CD14-positive monocyte (primary cell): ENCODE measurements around the gene SOBP. TPM values are rescaled to one million over a fixed set of nuclear protein-coding genes. Genes with fewer than 3 reads are reported as not detected.

Experiments
- DNase-seq, 3 donors: peaks; one replicate each; pipeline ENCODE4 v3.0.0-alpha.2; 2011 to 2022
- H2AFZ ChIP-seq: 2 replicates; pipeline ENCODE4 v1.6.0; 2012; ENCODE audit warnings: mild to moderate bottlenecking, low read depth, low read length, inconsistent platforms; ENCODE audit not compliant: insufficient read depth, poor library complexity, severe bottlenecking
- H3K27ac ChIP-seq, 2 donors: 1 replicate in 1 of 2; 2 replicates in 1 of 2; pipeline ENCODE4 v1.5.1; 2012 to 2013; ENCODE audit warnings: low read length in 2 of 2, control low read depth in 1 of 2, inconsistent platforms in 1 of 2, low read depth in 1 of 2, mild to moderate bottlenecking in 1 of 2
- H3K27me3 ChIP-seq, 2 donors: one replicate each; pipeline versions ENCODE4 v1.6.0 to v1.6.1; 2011 to 2013; ENCODE audit warnings: low read length in 2 of 2; ENCODE audit not compliant: control insufficient read depth in 2 of 2, insufficient read depth in 2 of 2
- H3K36me3 ChIP-seq, 2 donors: replicated peaks in 1 of 2; 1 replicate in 1 of 2; 2 replicates in 1 of 2; pipeline versions ENCODE4 v1.5.1 to v1.6.1; 2012 to 2013; ENCODE audit warnings: low read length in 2 of 2, control low read depth in 1 of 2, inconsistent platforms in 1 of 2, mild to moderate bottlenecking in 1 of 2; ENCODE audit not compliant: insufficient read depth in 2 of 2, control insufficient read depth in 1 of 2
- H3K4me1 ChIP-seq, 2 donors: 1 replicate in 1 of 2; 2 replicates in 1 of 2; pipeline versions ENCODE4 v1.5.1 to v1.6.1; 2012 to 2013; ENCODE audit warnings: low read length in 2 of 2, control low read depth in 1 of 2, inconsistent platforms in 1 of 2, mild to moderate bottlenecking in 1 of 2, moderate library complexity in 1 of 2; ENCODE audit not compliant: insufficient read depth in 2 of 2, control insufficient read depth in 1 of 2
- H3K4me2 ChIP-seq: replicated peaks from 2 replicates; pipeline ENCODE3; 2012; ENCODE audit warnings: low read length, moderate library complexity, mild to moderate bottlenecking; ENCODE audit not compliant: poor library complexity, severe bottlenecking; ENCODE audit errors: extremely low read depth
- H3K4me3 ChIP-seq, 3 experiments: fragments of 200-600 bp in 1 of 3; sonication (generic) in 1 of 3; replicated peaks in 1 of 3; 1 replicate in 2 of 3; 2 replicates in 1 of 3; pipeline ENCODE4 v1.5.1; 2011 to 2013; ENCODE audit warnings: low read length in 3 of 3, mild to moderate bottlenecking in 3 of 3, control low read depth in 2 of 3, low read depth in 2 of 3, inconsistent platforms in 1 of 3, moderate library complexity in 1 of 3
- H3K79me2 ChIP-seq: 2 replicates; pipeline ENCODE4 v1.6.0; 2012; ENCODE audit warnings: mild to moderate bottlenecking, control low read depth, inconsistent platforms, low read length, moderate library complexity; ENCODE audit not compliant: insufficient read depth
- H3K9ac ChIP-seq: 2 replicates; pipeline ENCODE4 v1.6.0; 2017; ENCODE audit warnings: low read length, mild to moderate bottlenecking; ENCODE audit not compliant: insufficient read depth, poor library complexity, severe bottlenecking
- H3K9me3 ChIP-seq, 2 donors: replicated peaks in 1 of 2; 1 replicate in 1 of 2; 2 replicates in 1 of 2; pipeline versions ENCODE4 v1.5.1 to v1.6.1; 2012 to 2013; ENCODE audit warnings: low read length in 2 of 2, control low read depth in 1 of 2; ENCODE audit not compliant: control insufficient read depth in 1 of 2, insufficient read depth in 1 of 2
- H4K20me1 ChIP-seq: 2 replicates; pipeline ENCODE4 v1.6.0; 2012; ENCODE audit warnings: mild to moderate bottlenecking, low read length, control low read depth, moderate library complexity; ENCODE audit not compliant: insufficient read depth
- H3K27ac Mint-ChIP-seq, 7 donors: one replicate each; pipeline ENCODE4 v1.8.0; 2020; ENCODE audit warnings: mild to moderate bottlenecking in 7 of 7, mixed read lengths in 7 of 7, moderate library complexity in 6 of 7, inconsistent platforms in 2 of 7
- H3K27me3 Mint-ChIP-seq, 3 donors: one replicate each; pipeline ENCODE4 v1.8.0; 2021 to 2022; ENCODE audit warnings: low read depth in 3 of 3, mild to moderate bottlenecking in 3 of 3, mixed read lengths in 3 of 3, moderate library complexity in 3 of 3, inconsistent platforms in 1 of 3
- H3K36me3 Mint-ChIP-seq, 2 donors: one replicate each; pipeline ENCODE4 v1.8.0; 2020; ENCODE audit warnings: mixed read lengths in 2 of 2, inconsistent platforms in 1 of 2, mild to moderate bottlenecking in 1 of 2
- H3K4me1 Mint-ChIP-seq: one replicate; pipeline ENCODE4 v1.8.0; 2020; ENCODE audit warnings: mild to moderate bottlenecking, mixed read lengths
- H3K4me3 Mint-ChIP-seq, 2 donors: one replicate each; pipeline ENCODE4 v1.8.0; 2020; ENCODE audit warnings: mild to moderate bottlenecking in 2 of 2, mixed read lengths in 2 of 2, moderate library complexity in 1 of 2
- H3K9me3 Mint-ChIP-seq, 7 donors: one replicate each; pipeline ENCODE4 v1.8.0; 2020 to 2022; ENCODE audit warnings: mixed read lengths in 7 of 7, mild to moderate bottlenecking in 6 of 7, moderate library complexity in 6 of 7, inconsistent platforms in 2 of 7
- CTCF ChIP-seq: fragments of 200-600 bp; IDR thresholded peaks from one replicate; pipeline ENCODE4 v1.8.0; 2022; ENCODE audit warnings: antibody characterized with exemption, mild to moderate bottlenecking
- WGBS: methylation state at CpG from one replicate; pipeline ENCODE4 v1.1.5; 2013; ENCODE audit warnings: missing lambda C conversion rate; ENCODE audit not compliant: insufficient coverage; 5-methylcytosine and 5-hydroxymethylcytosine counted together
- intact Hi-C, 2 donors: fragments of 100-400 bp; cut with micrococcal nuclease; formaldehyde crosslinking; loops; one replicate each; pipeline versions ENCODE4 v1.15.0 to v1.15.1; 2023
- polyA plus RNA-seq, 3 donors: library from polyadenylated mRNA; depleted of rRNA in 1 of 3; unstranded in 2 of 3; stranded (reverse) in 1 of 3; fragments of 300-500 nt in 2 of 3; fragments of >200 nt in 1 of 3; fragmentation: Illumina TruSeq in 2 of 3; gene quantifications; 1 replicate in 2 of 3; 2 replicates in 1 of 3; pipeline ENCODE4 v1.2.3, GENCODE V29; 2012 to 2021

Gene SOBP
- polyA plus RNA-seq, 3 donors = not detected

GRCh38 chr6:107689951-107690642 is 200.2 kb downstream of the SOBP start:
- intact Hi-C loops = no loop called here
- H3K9ac ChIP-seq = no peak overlapping the region
- H3K9me3 ChIP-seq = no peaks in the 10 kb centered on the region
- H2AFZ ChIP-seq = no peak overlapping the region
- no peak overlapping the region for H3K27ac ChIP-seq
- WGBS = 93% methylated on average over 11 of the region's 13 CpGs
- no peak for TF ChIP-seq CTCF
- no peaks in the 10 kb centered on the region for H3K36me3 ChIP-seq
- peaks cover 0 to 17% (median 7%) of the 10 kb centered on the region in 7 donors for H3K9me3 Mint-ChIP-seq
- no peaks in the 10 kb centered on the region for H3K79me2 ChIP-seq
- H3K4me2 ChIP-seq = no peak overlapping the region
- no peaks in the 10 kb centered on the region for H4K20me1 ChIP-seq
- H3K4me1 Mint-ChIP-seq = no peaks in the 10 kb centered on the region
- H3K4me3 Mint-ChIP-seq = no peak overlapping the region
- no peak overlapping the region for H3K27ac Mint-ChIP-seq
- no peaks in the 10 kb centered on the region for H3K36me3 Mint-ChIP-seq
- H3K27me3 ChIP-seq = no peaks in the 10 kb centered on the region
- DNase-seq = no peak
- H3K27me3 Mint-ChIP-seq = peaks cover 1 to 3% (median 2%) of the 10 kb centered on the region in 3 donors
- no peak overlapping the region for H3K4me3 ChIP-seq
- no peaks in the 10 kb centered on the region for H3K4me1 ChIP-seq

GRCh38 chr6:107690643-107691061 is 200.7 kb downstream of the SOBP start:
- Mint-ChIP-seq H3K9me3 (peaks cover 0 to 17% (median 7%) of the 10 kb centered on the region in 7 donors), H3K4me1 (no peaks in the 10 kb centered on the region), H3K4me3 (no peak overlapping the region), H3K36me3 (no peaks in the 10 kb centered on the region), H3K27me3 (peaks cover 1 to 3% (median 2%) of the 10 kb centered on the region in 3 donors), H3K27ac (no peak overlapping the region)
- no peak overlapping the region for H2AFZ ChIP-seq
- no peak for DNase-seq
- no peaks in the 10 kb centered on the region for H3K9me3 ChIP-seq
- intact Hi-C loops = no loop called here
- H3K4me2 ChIP-seq = no peak overlapping the region
- no peaks in the 10 kb centered on the region for H3K4me1 ChIP-seq
- WGBS = 73% methylated on average over 4 of the region's 6 CpGs
- no peaks in the 10 kb centered on the region for H3K79me2 ChIP-seq
- H3K36me3 ChIP-seq = no peaks in the 10 kb centered on the region
- no peak overlapping the region for H3K9ac ChIP-seq
- TF ChIP-seq CTCF = no peak
- H3K4me3 ChIP-seq = no peak overlapping the region
- no peaks in the 10 kb centered on the region for H3K27me3 ChIP-seq
- H4K20me1 ChIP-seq = no peaks in the 10 kb centered on the region
- no peak overlapping the region for H3K27ac ChIP-seq
